ENCODE data around the gene PLEKHB1.
A peak's percentile ranks its signal among the peaks of the same experiment; 100 is the strongest.
"Not testable (repeated sequence)": the region's sequence is repeated elsewhere in the genome, so short reads cannot be mapped to it uniquely, and the experiment has no call there.

Gene PLEKHB1

GRCh38 chr11:73648571-73649046 is 2.2 kb downstream of the PLEKHB1 start:
- DNase-seq (ENCODE audit: low spot score): no peak

GRCh38 chr11:73649206-73649605 is 2.8 kb downstream of the PLEKHB1 start:
- no peak for DNase-seq (ENCODE audit: low spot score)

- no peak for DNase-seq (ENCODE audit: low spot score)
These were observed 4.0 kb downstream of the PLEKHB1 start for GRCh38 chr11:73650400-73650799.

GRCh38 chr11:73651252-73651651 is 4.9 kb downstream of the PLEKHB1 start:
- DNase-seq (ENCODE audit: low spot score): no peak

- no peak for DNase-seq (ENCODE audit: low spot score)
These were observed 5.3 kb downstream of the PLEKHB1 start for GRCh38 chr11:73651661-73652045.

GRCh38 chr11:73652046-73652730 is 5.8 kb downstream of the PLEKHB1 start:
- no peak for DNase-seq (ENCODE audit: low spot score)

- DNase-seq (ENCODE audit: low spot score): no peak
These were observed 6.6 kb downstream of the PLEKHB1 start for GRCh38 chr11:73652856-73653559.

GRCh38 chr11:73653996-73654395 is 7.6 kb downstream of the PLEKHB1 start:
- DNase-seq (ENCODE audit: low spot score): no peak

- DNase-seq (ENCODE audit: low spot score): no peak
These were observed 8.2 kb downstream of the PLEKHB1 start for GRCh38 chr11:73654482-73655021.

GRCh38 chr11:73655686-73656085 is 9.3 kb downstream of the PLEKHB1 start:
- DNase-seq (ENCODE audit: low spot score): no peak

GRCh38 chr11:73656985-73657384 is 10.6 kb downstream of the PLEKHB1 start:
- DNase-seq (ENCODE audit: low spot score): no peak

- DNase-seq (ENCODE audit: low spot score): no peak
These were observed 13.6 kb downstream of the PLEKHB1 start for GRCh38 chr11:73659961-73660360.

- DNase-seq (ENCODE audit: low spot score): no peak
These were observed 14.2 kb downstream of the PLEKHB1 start for GRCh38 chr11:73660497-73661034.

- peak; percentile 77 for DNase-seq (ENCODE audit: low spot score)
These were observed 14.8 kb downstream of the PLEKHB1 start for GRCh38 chr11:73661035-73661628.

- no peak for DNase-seq (ENCODE audit: low spot score)
These were observed 16.2 kb downstream of the PLEKHB1 start for GRCh38 chr11:73662445-73663157.

- no peak for DNase-seq (ENCODE audit: low spot score)
These were observed 17.5 kb downstream of the PLEKHB1 start for GRCh38 chr11:73663604-73664495.

GRCh38 chr11:73664877-73665276 is 18.5 kb downstream of the PLEKHB1 start:
- no peak for DNase-seq (ENCODE audit: low spot score)

- no peak for DNase-seq (ENCODE audit: low spot score)
These were observed 21.5 kb downstream of the PLEKHB1 start for GRCh38 chr11:73667891-73668290.

GRCh38 chr11:73670808-73671207 is 24.4 kb downstream of the PLEKHB1 start:
- no peak for DNase-seq (ENCODE audit: low spot score)

GRCh38 chr11:73671701-73672100 is 25.3 kb downstream of the PLEKHB1 start:
- DNase-seq (ENCODE audit: low spot score): no peak

- not testable (repeated sequence) for DNase-seq (ENCODE audit: low spot score)
These were observed 30.2 kb downstream of the PLEKHB1 start for GRCh38 chr11:73676552-73676951.

Data from hematopoietic multipotent progenitor cell treated with erythropoietin and hydrocortisone succinate and interleukin-3 and kit ligand, for 17 days (in vitro differentiated cells).